Liver (tissue), 9 donors: ENCODE data around the gene C21orf58. TPM values are rescaled to one million over a fixed set of nuclear protein-coding genes. Genes with fewer than 3 reads are reported as not detected.

Experiments
- DNase-seq: peaks from one replicate; pipeline ENCODE4 v3.0.0-alpha.2; 2017; ENCODE audit warnings: low spot score
- H3K27ac ChIP-seq, 2 donors: one replicate each; pipeline ENCODE4 v1.7.0; 2013; ENCODE audit warnings: inconsistent platforms in 2 of 2, low read length in 2 of 2, control low read depth in 1 of 2, low read depth in 1 of 2, mild to moderate bottlenecking in 1 of 2
- H3K27me3 ChIP-seq, 4 donors: one replicate each; pipeline versions ENCODE4 v1.6.1 to v1.7.0; 2013; ENCODE audit warnings: low read length in 3 of 4, inconsistent platforms in 1 of 4, mild to moderate bottlenecking in 1 of 4, moderate library complexity in 1 of 4; ENCODE audit not compliant: control insufficient read depth in 4 of 4, insufficient read depth in 4 of 4
- H3K36me3 ChIP-seq, 4 donors: one replicate each; pipeline versions ENCODE4 v1.6.1 to v1.7.0; 2013; ENCODE audit warnings: low read length in 3 of 4, mild to moderate bottlenecking in 3 of 4, low read depth in 1 of 4, moderate library complexity in 1 of 4; ENCODE audit not compliant: control insufficient read depth in 4 of 4, insufficient read depth in 3 of 4
- H3K4me1 ChIP-seq, 4 donors: one replicate each; pipeline versions ENCODE4 v1.6.1 to v1.7.0; 2013; ENCODE audit warnings: low read length in 3 of 4, mild to moderate bottlenecking in 3 of 4, moderate library complexity in 1 of 4; ENCODE audit not compliant: control insufficient read depth in 4 of 4, insufficient read depth in 4 of 4
- H3K4me3 ChIP-seq, 3 donors: one replicate each; pipeline versions ENCODE4 v1.6.1 to v1.7.0; 2013; ENCODE audit warnings: low read length in 3 of 3, control low read depth in 1 of 3, low read depth in 1 of 3, mild to moderate bottlenecking in 1 of 3
- H3K9ac ChIP-seq, 2 donors: one replicate each; pipeline ENCODE4 v1.7.0; 2013; ENCODE audit warnings: low read length in 2 of 2, mild to moderate bottlenecking in 2 of 2, moderate library complexity in 2 of 2, control low read depth in 1 of 2, low read depth in 1 of 2
- H3K9me3 ChIP-seq, 4 donors: one replicate each; pipeline versions ENCODE4 v1.6.1 to v1.7.0; 2013; ENCODE audit warnings: low read length in 3 of 4; ENCODE audit not compliant: control insufficient read depth in 4 of 4
- EGR1 ChIP-seq, 2 donors: IDR thresholded peaks; 2 replicates each; pipeline ENCODE4 v1.6.1; 2016 to 2018; ENCODE audit warnings: antibody characterized with exemption in 2 of 2, low read depth in 2 of 2
- FOXA1 ChIP-seq: IDR thresholded peaks from 2 replicates; pipeline ENCODE4 v1.6.1; 2016; ENCODE audit warnings: antibody characterized with exemption
- GABPA ChIP-seq, 2 donors: IDR thresholded peaks in 1 of 2; conservative IDR thresholded peaks in 1 of 2; 2 replicates each; pipeline ENCODE4 v1.6.1; 2016; ENCODE audit warnings: antibody characterized with exemption in 2 of 2, mild to moderate bottlenecking in 1 of 2, moderate library complexity in 1 of 2
- HNF4A ChIP-seq, 2 donors: conservative IDR thresholded peaks; 2 replicates each; pipeline ENCODE4 v1.6.1; 2016; ENCODE audit warnings: antibody characterized with exemption in 2 of 2, mild to moderate bottlenecking in 2 of 2
- HNF4G ChIP-seq: IDR thresholded peaks from 2 replicates; pipeline ENCODE4 v1.6.1; 2016; ENCODE audit warnings: antibody characterized with exemption
- JUND ChIP-seq, 2 donors: IDR thresholded peaks; 2 replicates each; pipeline ENCODE4 v1.6.1; 2016; ENCODE audit warnings: antibody characterized with exemption in 2 of 2
- NR2F2 ChIP-seq: IDR thresholded peaks from 2 replicates; pipeline ENCODE4 v1.6.1; 2016; ENCODE audit warnings: antibody characterized with exemption
- RAD21 ChIP-seq, 2 donors: IDR thresholded peaks; 2 replicates each; pipeline ENCODE4 v1.6.1; 2016; ENCODE audit warnings: antibody characterized with exemption in 2 of 2, mild to moderate bottlenecking in 2 of 2
- RXRA ChIP-seq, 2 donors: IDR thresholded peaks; 2 replicates each; pipeline ENCODE4 v1.6.1; 2017 to 2018; ENCODE audit warnings: antibody characterized with exemption in 2 of 2, mild to moderate bottlenecking in 1 of 2
- SP1 ChIP-seq: IDR thresholded peaks from 2 replicates; pipeline ENCODE4 v1.6.1; 2018; ENCODE audit warnings: antibody characterized with exemption, mild to moderate bottlenecking
- TAF1 ChIP-seq: conservative IDR thresholded peaks from 2 replicates; pipeline ENCODE4 v1.6.1; 2016; ENCODE audit warnings: antibody characterized with exemption, mild to moderate bottlenecking
- YY1 ChIP-seq: IDR thresholded peaks from 2 replicates; pipeline ENCODE4 v1.6.1; 2016; ENCODE audit warnings: antibody characterized with exemption, mild to moderate bottlenecking
- WGBS: extraction: QIAGEN DNeasy Blood & Tissue Kit; methylation state at CpG from one replicate; pipeline ENCODE4 v1.1.7; 2013; 5-methylcytosine and 5-hydroxymethylcytosine counted together
- polyA plus RNA-seq, 2 donors: library from polyadenylated mRNA; stranded (reverse) in 1 of 2; unstranded in 1 of 2; fragments of 200-250 nt in 1 of 2; fragments of >200 nt in 1 of 2; fragmentation: Nextera tagmentation in 1 of 2; extraction: Ambion mirVana in 1 of 2; gene quantifications; one replicate each; pipeline versions ENCODE4 v1.2.1 to v1.2.3, GENCODE V29; 2013 to 2015
- total RNA-seq, 2 donors: library from RNA; depleted of rRNA; stranded (reverse); fragments of >200 nt; gene quantifications; one replicate each; pipeline ENCODE4 v1.2.3, GENCODE V29; 2014
- TF ChIP-seq, protein P1 (sequence below): IDR thresholded peaks from 2 replicates; pipeline ENCODE4 v1.6.1; 2016; ENCODE audit warnings: antibody characterized with exemption, mild to moderate bottlenecking
- TF ChIP-seq, protein P2 (sequence below): IDR thresholded peaks from 2 replicates; pipeline ENCODE4 v1.6.1; 2016; ENCODE audit warnings: antibody characterized with exemption
- TF ChIP-seq, protein P3 (sequence below): IDR thresholded peaks from 2 replicates; pipeline ENCODE4 v1.6.1; 2016; ENCODE audit warnings: antibody characterized with exemption
- TF ChIP-seq, protein P4 (sequence below): fragments of 150-350 bp; IDR thresholded peaks from 2 replicates; pipeline ENCODE4 v1.5.1; 2017; ENCODE audit warnings: improper control_type of control experiment, low read depth, low read length; ENCODE audit not compliant: missing input control
- TF ChIP-seq, protein P5 (sequence below): IDR thresholded peaks from 2 replicates; pipeline ENCODE4 v1.6.1; 2016; ENCODE audit warnings: antibody characterized with exemption
- donor health status: healthy.
- donor health status: healthy.
- donor health status: healthy.
- donor health status: healthy.
- donor health status: healthy.

The C21orf58 gene
- total and polyA plus RNA-seq, 4 donors = 0.59 to 17.7 (median 0.68) TPM

GRCh38 chr21:46256501-46256994 lies 67.1 kb downstream of the C21orf58 start:
- TF ChIP-seq RXRA (IDR thresholded peaks at IDR 0.05) = no peak
- no peak for TF ChIP-seq YY1
- no peak for TF ChIP-seq EGR1 (IDR thresholded peaks at IDR 0.05; ENCODE audit: low read depth in 2 of 2)
- no peak for TF ChIP-seq TAF1
- TF ChIP-seq, protein P1, sequence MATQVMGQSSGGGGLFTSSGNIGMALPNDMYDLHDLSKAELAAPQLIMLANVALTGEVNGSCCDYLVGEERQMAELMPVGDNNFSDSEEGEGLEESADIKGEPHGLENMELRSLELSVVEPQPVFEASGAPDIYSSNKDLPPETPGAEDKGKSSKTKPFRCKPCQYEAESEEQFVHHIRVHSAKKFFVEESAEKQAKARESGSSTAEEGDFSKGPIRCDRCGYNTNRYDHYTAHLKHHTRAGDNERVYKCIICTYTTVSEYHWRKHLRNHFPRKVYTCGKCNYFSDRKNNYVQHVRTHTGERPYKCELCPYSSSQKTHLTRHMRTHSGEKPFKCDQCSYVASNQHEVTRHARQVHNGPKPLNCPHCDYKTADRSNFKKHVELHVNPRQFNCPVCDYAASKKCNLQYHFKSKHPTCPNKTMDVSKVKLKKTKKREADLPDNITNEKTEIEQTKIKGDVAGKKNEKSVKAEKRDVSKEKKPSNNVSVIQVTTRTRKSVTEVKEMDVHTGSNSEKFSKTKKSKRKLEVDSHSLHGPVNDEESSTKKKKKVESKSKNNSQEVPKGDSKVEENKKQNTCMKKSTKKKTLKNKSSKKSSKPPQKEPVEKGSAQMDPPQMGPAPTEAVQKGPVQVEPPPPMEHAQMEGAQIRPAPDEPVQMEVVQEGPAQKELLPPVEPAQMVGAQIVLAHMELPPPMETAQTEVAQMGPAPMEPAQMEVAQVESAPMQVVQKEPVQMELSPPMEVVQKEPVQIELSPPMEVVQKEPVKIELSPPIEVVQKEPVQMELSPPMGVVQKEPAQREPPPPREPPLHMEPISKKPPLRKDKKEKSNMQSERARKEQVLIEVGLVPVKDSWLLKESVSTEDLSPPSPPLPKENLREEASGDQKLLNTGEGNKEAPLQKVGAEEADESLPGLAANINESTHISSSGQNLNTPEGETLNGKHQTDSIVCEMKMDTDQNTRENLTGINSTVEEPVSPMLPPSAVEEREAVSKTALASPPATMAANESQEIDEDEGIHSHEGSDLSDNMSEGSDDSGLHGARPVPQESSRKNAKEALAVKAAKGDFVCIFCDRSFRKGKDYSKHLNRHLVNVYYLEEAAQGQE = no peak
- TF ChIP-seq HNF4G = no peak
- TF ChIP-seq NR2F2 = no peak
- no peak for TF ChIP-seq GABPA (IDR thresholded peaks at IDR 0.05 in 1 of 2, conservative IDR thresholded peaks at IDR 0.05 in 1 of 2)
- TF ChIP-seq SP1 = no peak
- TF ChIP-seq, protein P2, sequence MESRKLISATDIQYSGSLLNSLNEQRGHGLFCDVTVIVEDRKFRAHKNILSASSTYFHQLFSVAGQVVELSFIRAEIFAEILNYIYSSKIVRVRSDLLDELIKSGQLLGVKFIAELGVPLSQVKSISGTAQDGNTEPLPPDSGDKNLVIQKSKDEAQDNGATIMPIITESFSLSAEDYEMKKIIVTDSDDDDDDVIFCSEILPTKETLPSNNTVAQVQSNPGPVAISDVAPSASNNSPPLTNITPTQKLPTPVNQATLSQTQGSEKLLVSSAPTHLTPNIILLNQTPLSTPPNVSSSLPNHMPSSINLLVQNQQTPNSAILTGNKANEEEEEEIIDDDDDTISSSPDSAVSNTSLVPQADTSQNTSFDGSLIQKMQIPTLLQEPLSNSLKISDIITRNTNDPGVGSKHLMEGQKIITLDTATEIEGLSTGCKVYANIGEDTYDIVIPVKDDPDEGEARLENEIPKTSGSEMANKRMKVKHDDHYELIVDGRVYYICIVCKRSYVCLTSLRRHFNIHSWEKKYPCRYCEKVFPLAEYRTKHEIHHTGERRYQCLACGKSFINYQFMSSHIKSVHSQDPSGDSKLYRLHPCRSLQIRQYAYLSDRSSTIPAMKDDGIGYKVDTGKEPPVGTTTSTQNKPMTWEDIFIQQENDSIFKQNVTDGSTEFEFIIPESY = no peak
- no peak for TF ChIP-seq RAD21 (IDR thresholded peaks at IDR 0.05)
- TF ChIP-seq, protein P3, sequence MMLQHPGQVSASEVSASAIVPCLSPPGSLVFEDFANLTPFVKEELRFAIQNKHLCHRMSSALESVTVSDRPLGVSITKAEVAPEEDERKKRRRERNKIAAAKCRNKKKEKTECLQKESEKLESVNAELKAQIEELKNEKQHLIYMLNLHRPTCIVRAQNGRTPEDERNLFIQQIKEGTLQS = no peak
- TF ChIP-seq, protein P4, sequence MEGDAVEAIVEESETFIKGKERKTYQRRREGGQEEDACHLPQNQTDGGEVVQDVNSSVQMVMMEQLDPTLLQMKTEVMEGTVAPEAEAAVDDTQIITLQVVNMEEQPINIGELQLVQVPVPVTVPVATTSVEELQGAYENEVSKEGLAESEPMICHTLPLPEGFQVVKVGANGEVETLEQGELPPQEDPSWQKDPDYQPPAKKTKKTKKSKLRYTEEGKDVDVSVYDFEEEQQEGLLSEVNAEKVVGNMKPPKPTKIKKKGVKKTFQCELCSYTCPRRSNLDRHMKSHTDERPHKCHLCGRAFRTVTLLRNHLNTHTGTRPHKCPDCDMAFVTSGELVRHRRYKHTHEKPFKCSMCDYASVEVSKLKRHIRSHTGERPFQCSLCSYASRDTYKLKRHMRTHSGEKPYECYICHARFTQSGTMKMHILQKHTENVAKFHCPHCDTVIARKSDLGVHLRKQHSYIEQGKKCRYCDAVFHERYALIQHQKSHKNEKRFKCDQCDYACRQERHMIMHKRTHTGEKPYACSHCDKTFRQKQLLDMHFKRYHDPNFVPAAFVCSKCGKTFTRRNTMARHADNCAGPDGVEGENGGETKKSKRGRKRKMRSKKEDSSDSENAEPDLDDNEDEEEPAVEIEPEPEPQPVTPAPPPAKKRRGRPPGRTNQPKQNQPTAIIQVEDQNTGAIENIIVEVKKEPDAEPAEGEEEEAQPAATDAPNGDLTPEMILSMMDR = no peak
- no peak for TF ChIP-seq JUND (IDR thresholded peaks at IDR 0.05)
- 95% methylated on average over 18 of the region's 18 CpGs for WGBS
- H3K4me3 ChIP-seq = no peak overlapping the region
- no peak overlapping the region for H3K9ac ChIP-seq
- peaks cover 19 to 78% (median 60%) of the 10 kb centered on the region in 4 donors for H3K36me3 ChIP-seq
- H3K9me3 ChIP-seq = no peaks in the 10 kb centered on the region
- no peaks in the 10 kb centered on the region for H3K4me1 ChIP-seq
- no peak overlapping the region for H3K27ac ChIP-seq
- H3K27me3 ChIP-seq = no peaks in the 10 kb centered on the region
- no peak for DNase-seq

DNA sequence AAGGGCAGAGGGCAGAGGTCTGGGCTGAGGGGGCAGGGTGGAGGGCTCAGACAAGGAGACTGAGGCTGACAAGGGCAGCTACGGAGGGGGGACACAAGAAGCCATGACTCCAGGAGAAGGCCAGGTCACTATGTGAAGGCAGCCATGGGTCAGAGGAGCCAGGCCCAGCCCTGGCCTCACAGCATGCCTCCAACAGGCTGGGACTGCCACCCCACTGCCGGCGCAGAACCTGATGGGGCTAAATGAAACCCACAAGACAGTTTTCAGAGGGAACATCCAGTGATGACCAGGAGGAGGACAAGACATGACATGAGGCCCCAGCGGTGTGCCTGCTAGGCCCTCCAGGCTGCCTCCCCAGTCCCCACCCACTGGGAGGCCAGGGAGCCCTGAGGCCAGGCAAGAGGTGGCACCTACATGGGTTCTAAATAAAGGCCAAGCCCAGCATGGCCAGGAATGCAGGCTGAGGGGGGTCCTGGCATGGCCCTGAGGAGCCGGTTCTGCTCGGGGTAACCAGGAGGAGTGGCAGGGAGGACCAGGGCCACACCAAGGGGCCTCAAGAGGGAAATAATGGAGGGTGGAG lies 67.8 kb downstream of the C21orf58 start:
- Histone ChIP-seq H3K4me1 (no peaks in the 10 kb centered on the region), H3K4me3 (no peak overlapping the region), H3K36me3 (peaks cover 14 to 80% (median 61%) of the 10 kb centered on the region in 4 donors), H3K9me3 (no peaks in the 10 kb centered on the region), H3K27me3 (no peaks in the 10 kb centered on the region), H3K9ac (no peak overlapping the region), H3K27ac (no peak overlapping the region)
- no peak for DNase-seq
- WGBS = 95% methylated on average over 6 of the region's 6 CpGs
- TF ChIP-seq RXRA (IDR thresholded peaks at IDR 0.05) (no peak), FOXA1 (no peak), JUND (IDR thresholded peaks at IDR 0.05) (no peak), RAD21 (IDR thresholded peaks at IDR 0.05) (no peak), HNF4A (conservative IDR thresholded peaks at IDR 0.05) (no peak), GABPA (IDR thresholded peaks at IDR 0.05 in 1 of 2, conservative IDR thresholded peaks at IDR 0.05 in 1 of 2) (no peak), EGR1 (IDR thresholded peaks at IDR 0.05; ENCODE audit: low read depth in 2 of 2) (no peak), YY1 (no peak), TAF1 (no peak)
- TF ChIP-seq, protein P4 = no peak
- TF ChIP-seq, protein P1 = no peak
- TF ChIP-seq, protein P5, sequence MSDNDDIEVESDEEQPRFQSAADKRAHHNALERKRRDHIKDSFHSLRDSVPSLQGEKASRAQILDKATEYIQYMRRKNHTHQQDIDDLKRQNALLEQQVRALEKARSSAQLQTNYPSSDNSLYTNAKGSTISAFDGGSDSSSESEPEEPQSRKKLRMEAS = no peak
